Measurements from ENCODE around the gene BUB1. TPM values are rescaled to one million over a fixed set of nuclear protein-coding genes. Genes with fewer than 3 reads are reported as not detected.
A peak's percentile ranks its signal among the peaks of the same experiment; 100 is the strongest.

BUB1 gene
- total and polyA plus RNA-seq, 9 of the 15 experiments (the other 6 are each of a cell fraction or from before 2014, with no cell fraction given): 73.4 to 247 (median 118) TPM

DNA sequence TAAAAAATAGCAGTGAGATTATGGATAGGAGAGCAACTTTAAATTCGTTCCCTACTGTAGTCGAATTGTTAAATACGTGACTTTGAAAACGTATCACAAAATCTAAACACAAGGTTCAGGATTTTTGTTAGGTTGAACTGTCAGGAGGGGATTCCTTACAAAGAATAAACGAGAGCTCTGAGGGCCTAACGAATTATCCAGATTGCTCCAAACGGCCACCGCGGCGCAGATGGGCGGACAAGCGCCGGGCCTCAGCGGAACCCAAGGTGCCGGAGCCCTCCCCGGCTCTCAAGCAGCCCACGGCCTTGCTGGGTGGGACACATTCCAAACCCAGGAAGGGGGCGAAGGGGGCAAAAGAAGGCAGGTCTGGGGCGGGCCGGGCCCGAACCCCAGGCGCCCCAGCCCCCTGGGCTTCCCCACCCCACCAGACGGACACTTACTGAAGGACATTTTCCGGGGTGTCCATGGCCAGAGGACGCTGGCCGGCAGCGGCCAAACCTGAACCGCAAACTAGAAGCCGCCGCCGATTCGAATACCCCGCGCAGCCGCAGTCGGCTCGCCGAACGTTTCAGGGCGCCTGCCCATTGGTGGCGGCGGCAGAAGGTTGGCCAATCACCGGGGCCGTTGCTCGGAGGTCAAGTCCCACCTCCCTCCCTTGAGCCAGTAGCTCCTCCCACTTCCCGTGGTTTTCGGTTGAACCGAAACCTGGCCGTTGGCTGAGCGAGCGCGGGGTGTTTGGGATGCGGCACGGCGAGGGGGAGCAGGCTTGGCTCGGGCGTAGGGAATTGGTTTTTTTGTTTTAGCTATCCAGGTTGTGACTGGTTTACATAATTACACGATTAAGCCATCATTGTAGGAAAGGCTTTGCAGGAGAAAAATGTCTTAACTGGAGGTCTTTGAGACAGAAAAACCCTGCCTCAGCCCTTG is at the start of gene BUB1 (continued):
- TF ChIP-seq EP300 (IDR thresholded peaks at IDR 0.05; ENCODE audit: low read length) (peak; percentile 71), RBFOX2 (IDR thresholded peaks at IDR 0.05; ENCODE audit: low read depth, low read length) (peak; percentile 98), MEIS2 (IDR thresholded peaks at IDR 0.05; ENCODE audit: partially characterized antibody) (peak; percentile 35), CEBPB (tag; IDR thresholded peaks at IDR 0.05) (no peak), FOXK2 (conservative IDR thresholded peaks at IDR 0.05 in 1 of 2, IDR thresholded peaks at IDR 0.05 in 1 of 2; ENCODE audit: low read depth in 2 of 2) (peak in 1 of 2 experiments; percentile 38; a peak in 1 of 4 replicates), PHB (CRISPR knock-in tag; IDR thresholded peaks at IDR 0.05) (no peak), GABPB1 (CRISPR knock-in tag; IDR thresholded peaks at IDR 0.05) (0 out of 2 replicates have a peak, but pooled peaks have one; percentile 29), TEAD2 (tag; IDR thresholded peaks at IDR 0.05) (no peak), SMAD1 (IDR thresholded peaks at IDR 0.05; ENCODE audit: low read depth, low read length, partially characterized antibody) (peak; percentile 85), ZNF232 (CRISPR knock-in tag; IDR thresholded peaks at IDR 0.05) (no peak), ZC3H4 (CRISPR knock-in tag; IDR thresholded peaks at IDR 0.05; ENCODE audit: borderline replicate concordance) (no peak), ZNF436 (CRISPR knock-in tag; IDR thresholded peaks at IDR 0.05) (no peak), MYBL2 (IDR thresholded peaks at IDR 0.05; ENCODE audit: low read depth) (peak; percentile 100), MYBL2 (CRISPR knock-in tag; IDR thresholded peaks at IDR 0.05; ENCODE audit: borderline replicate concordance) (peak; percentile 95; the same call in 1 of the 2 replicates), POU5F1 (IDR thresholded peaks at IDR 0.05; ENCODE audit: borderline replicate concordance, low read depth, low read length, partially characterized antibody) (no peak), POLR2B (IDR thresholded peaks at IDR 0.05; ENCODE audit: low read depth, partially characterized antibody) (peak; percentile 97)
- TF ChIP-seq, protein P1, sequence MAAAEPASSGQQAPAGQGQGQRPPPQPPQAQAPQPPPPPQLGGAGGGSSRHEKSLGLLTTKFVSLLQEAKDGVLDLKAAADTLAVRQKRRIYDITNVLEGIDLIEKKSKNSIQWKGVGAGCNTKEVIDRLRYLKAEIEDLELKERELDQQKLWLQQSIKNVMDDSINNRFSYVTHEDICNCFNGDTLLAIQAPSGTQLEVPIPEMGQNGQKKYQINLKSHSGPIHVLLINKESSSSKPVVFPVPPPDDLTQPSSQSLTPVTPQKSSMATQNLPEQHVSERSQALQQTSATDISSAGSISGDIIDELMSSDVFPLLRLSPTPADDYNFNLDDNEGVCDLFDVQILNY (CRISPR knock-in tag; IDR thresholded peaks at IDR 0.05): no peak
- TF ChIP-seq, protein P2, sequence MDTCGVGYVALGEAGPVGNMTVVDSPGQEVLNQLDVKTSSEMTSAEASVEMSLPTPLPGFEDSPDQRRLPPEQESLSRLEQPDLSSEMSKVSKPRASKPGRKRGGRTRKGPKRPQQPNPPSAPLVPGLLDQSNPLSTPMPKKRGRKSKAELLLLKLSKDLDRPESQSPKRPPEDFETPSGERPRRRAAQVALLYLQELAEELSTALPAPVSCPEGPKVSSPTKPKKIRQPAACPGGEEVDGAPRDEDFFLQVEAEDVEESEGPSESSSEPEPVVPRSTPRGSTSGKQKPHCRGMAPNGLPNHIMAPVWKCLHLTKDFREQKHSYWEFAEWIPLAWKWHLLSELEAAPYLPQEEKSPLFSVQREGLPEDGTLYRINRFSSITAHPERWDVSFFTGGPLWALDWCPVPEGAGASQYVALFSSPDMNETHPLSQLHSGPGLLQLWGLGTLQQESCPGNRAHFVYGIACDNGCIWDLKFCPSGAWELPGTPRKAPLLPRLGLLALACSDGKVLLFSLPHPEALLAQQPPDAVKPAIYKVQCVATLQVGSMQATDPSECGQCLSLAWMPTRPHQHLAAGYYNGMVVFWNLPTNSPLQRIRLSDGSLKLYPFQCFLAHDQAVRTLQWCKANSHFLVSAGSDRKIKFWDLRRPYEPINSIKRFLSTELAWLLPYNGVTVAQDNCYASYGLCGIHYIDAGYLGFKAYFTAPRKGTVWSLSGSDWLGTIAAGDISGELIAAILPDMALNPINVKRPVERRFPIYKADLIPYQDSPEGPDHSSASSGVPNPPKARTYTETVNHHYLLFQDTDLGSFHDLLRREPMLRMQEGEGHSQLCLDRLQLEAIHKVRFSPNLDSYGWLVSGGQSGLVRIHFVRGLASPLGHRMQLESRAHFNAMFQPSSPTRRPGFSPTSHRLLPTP (IDR thresholded peaks at IDR 0.05; ENCODE audit: borderline replicate concordance, extremely low read depth, insufficient read length): no peak
- TF ChIP-seq, protein P3, sequence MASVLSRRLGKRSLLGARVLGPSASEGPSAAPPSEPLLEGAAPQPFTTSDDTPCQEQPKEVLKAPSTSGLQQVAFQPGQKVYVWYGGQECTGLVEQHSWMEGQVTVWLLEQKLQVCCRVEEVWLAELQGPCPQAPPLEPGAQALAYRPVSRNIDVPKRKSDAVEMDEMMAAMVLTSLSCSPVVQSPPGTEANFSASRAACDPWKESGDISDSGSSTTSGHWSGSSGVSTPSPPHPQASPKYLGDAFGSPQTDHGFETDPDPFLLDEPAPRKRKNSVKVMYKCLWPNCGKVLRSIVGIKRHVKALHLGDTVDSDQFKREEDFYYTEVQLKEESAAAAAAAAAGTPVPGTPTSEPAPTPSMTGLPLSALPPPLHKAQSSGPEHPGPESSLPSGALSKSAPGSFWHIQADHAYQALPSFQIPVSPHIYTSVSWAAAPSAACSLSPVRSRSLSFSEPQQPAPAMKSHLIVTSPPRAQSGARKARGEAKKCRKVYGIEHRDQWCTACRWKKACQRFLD (CRISPR knock-in tag; IDR thresholded peaks at IDR 0.05): peak; percentile 83

All from K562 (cell line).